ENCODE results near the gene ZNF214. TPM values are rescaled to one million over a fixed set of nuclear protein-coding genes. Genes with fewer than 3 reads are reported as not detected.

Gene ZNF214
- total RNA-seq, 1 donor from 2014 or later, result 1.8 TPM

GRCh38 chr11:7014118-7014517 is 6.0 kb downstream of the ZNF214 start:
- H3K36me3 Mint-ChIP-seq (ENCODE audit: unreplicated experiment), result no peaks in the 10 kb centered on the region
- no peaks in the 10 kb centered on the region for H3K27me3 Mint-ChIP-seq (ENCODE audit: unreplicated experiment)
- DNase-seq, result no peak
- TF ChIP-seq, protein P1, sequence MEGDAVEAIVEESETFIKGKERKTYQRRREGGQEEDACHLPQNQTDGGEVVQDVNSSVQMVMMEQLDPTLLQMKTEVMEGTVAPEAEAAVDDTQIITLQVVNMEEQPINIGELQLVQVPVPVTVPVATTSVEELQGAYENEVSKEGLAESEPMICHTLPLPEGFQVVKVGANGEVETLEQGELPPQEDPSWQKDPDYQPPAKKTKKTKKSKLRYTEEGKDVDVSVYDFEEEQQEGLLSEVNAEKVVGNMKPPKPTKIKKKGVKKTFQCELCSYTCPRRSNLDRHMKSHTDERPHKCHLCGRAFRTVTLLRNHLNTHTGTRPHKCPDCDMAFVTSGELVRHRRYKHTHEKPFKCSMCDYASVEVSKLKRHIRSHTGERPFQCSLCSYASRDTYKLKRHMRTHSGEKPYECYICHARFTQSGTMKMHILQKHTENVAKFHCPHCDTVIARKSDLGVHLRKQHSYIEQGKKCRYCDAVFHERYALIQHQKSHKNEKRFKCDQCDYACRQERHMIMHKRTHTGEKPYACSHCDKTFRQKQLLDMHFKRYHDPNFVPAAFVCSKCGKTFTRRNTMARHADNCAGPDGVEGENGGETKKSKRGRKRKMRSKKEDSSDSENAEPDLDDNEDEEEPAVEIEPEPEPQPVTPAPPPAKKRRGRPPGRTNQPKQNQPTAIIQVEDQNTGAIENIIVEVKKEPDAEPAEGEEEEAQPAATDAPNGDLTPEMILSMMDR (IDR thresholded peaks at IDR 0.05; ENCODE audit: partially characterized antibody, unreplicated experiment), result no peak
- H3K9me3 Mint-ChIP-seq (ENCODE audit: unreplicated experiment), result no peaks in the 10 kb centered on the region
- H3K4me1 Mint-ChIP-seq (ENCODE audit: low read depth, unreplicated experiment), result no peaks in the 10 kb centered on the region
- no peak overlapping the region for H3K27ac Mint-ChIP-seq (ENCODE audit: unreplicated experiment)
- H3K4me3 Mint-ChIP-seq (ENCODE audit: unreplicated experiment), result no peak overlapping the region

GRCh38 chr11:7004482-7004881 is 15.7 kb downstream of the ZNF214 start:
- Mint-ChIP-seq H3K36me3 (ENCODE audit: unreplicated experiment) (no peaks in the 10 kb centered on the region), H3K27ac (ENCODE audit: unreplicated experiment) (no peak overlapping the region), H3K27me3 (ENCODE audit: unreplicated experiment) (no peaks in the 10 kb centered on the region), H3K9me3 (ENCODE audit: unreplicated experiment) (no peaks in the 10 kb centered on the region), H3K4me1 (ENCODE audit: low read depth, unreplicated experiment) (no peaks in the 10 kb centered on the region), H3K4me3 (ENCODE audit: unreplicated experiment) (no peak overlapping the region)
- TF ChIP-seq, protein P1 (IDR thresholded peaks at IDR 0.05; ENCODE audit: partially characterized antibody, unreplicated experiment), result no peak
- DNase-seq, result no peak

GRCh38 chr11:6995703-6996102 is 24.4 kb downstream of the ZNF214 start:
- Mint-ChIP-seq H3K9me3 (ENCODE audit: unreplicated experiment) (no peaks in the 10 kb centered on the region), H3K36me3 (ENCODE audit: unreplicated experiment) (no peaks in the 10 kb centered on the region), H3K27me3 (ENCODE audit: unreplicated experiment) (no peaks in the 10 kb centered on the region), H3K27ac (ENCODE audit: unreplicated experiment) (no peak overlapping the region), H3K4me1 (ENCODE audit: low read depth, unreplicated experiment) (no peaks in the 10 kb centered on the region), H3K4me3 (ENCODE audit: unreplicated experiment) (no peak overlapping the region)
- DNase-seq, result no peak
- TF ChIP-seq, protein P1 (IDR thresholded peaks at IDR 0.05; ENCODE audit: partially characterized antibody, unreplicated experiment), result no peak

- Mint-ChIP-seq H3K27ac (ENCODE audit: unreplicated experiment) (no peak overlapping the region), H3K4me1 (ENCODE audit: low read depth, unreplicated experiment) (no peaks in the 10 kb centered on the region), H3K4me3 (ENCODE audit: unreplicated experiment) (no peak overlapping the region), H3K27me3 (ENCODE audit: unreplicated experiment) (no peaks in the 10 kb centered on the region), H3K9me3 (ENCODE audit: unreplicated experiment) (no peaks in the 10 kb centered on the region), H3K36me3 (ENCODE audit: unreplicated experiment) (no peaks in the 10 kb centered on the region)
- no peak for DNase-seq
- TF ChIP-seq, protein P1 (IDR thresholded peaks at IDR 0.05; ENCODE audit: partially characterized antibody, unreplicated experiment), result no peak
Measured at GRCh38 chr11:6992457-6993417, 27.4 kb downstream of the ZNF214 start.

- Mint-ChIP-seq H3K36me3 (ENCODE audit: unreplicated experiment) (no peaks in the 10 kb centered on the region), H3K27me3 (ENCODE audit: unreplicated experiment) (no peaks in the 10 kb centered on the region), H3K9me3 (ENCODE audit: unreplicated experiment) (no peaks in the 10 kb centered on the region), H3K27ac (ENCODE audit: unreplicated experiment) (no peak overlapping the region), H3K4me3 (ENCODE audit: unreplicated experiment) (no peak overlapping the region), H3K4me1 (ENCODE audit: low read depth, unreplicated experiment) (no peaks in the 10 kb centered on the region)
- TF ChIP-seq, protein P1 (IDR thresholded peaks at IDR 0.05; ENCODE audit: partially characterized antibody, unreplicated experiment), result no peak
- no peak for DNase-seq
Measured at GRCh38 chr11:6992026-6992425, 28.1 kb downstream of the ZNF214 start.

All from glutamatergic neuron (in vitro differentiated cells).